ENCODE measurements around the gene NPDC1. TPM values are rescaled to one million over a fixed set of nuclear protein-coding genes. Genes with fewer than 3 reads are reported as not detected.
A peak's percentile ranks its signal among the peaks of the same experiment; 100 is the strongest.

The NPDC1 gene
- total RNA-seq, 1 donor from 2014 or later, result 124 TPM

- DNase-seq (no peak), ATAC-seq (no peak)
- intact Hi-C loops (cut with DNase I), result no loop called here
- TF ChIP-seq CTCF (IDR thresholded peaks at IDR 0.05), result no peak
- Histone ChIP-seq H3K9me3 (no peaks in the 10 kb centered on the region), H3K27me3 (ENCODE audit: low read depth) (no peaks in the 10 kb centered on the region), H3K4me3 (no peak overlapping the region), H3K27ac (no peak overlapping the region), H3K36me3 (peaks cover 3% of the 10 kb centered on the region), H3K4me1 (peaks cover 19% of the 10 kb centered on the region)
Observed at GRCh38 chr9:137023157-137023556, 22.8 kb downstream of the NPDC1 start.

- DNase-seq (no peak), ATAC-seq (no peak)
- intact Hi-C loops (cut with DNase I), result no loop called here
- no peaks in the 10 kb centered on the region for H3K27me3 ChIP-seq (ENCODE audit: low read depth)
- H3K27ac ChIP-seq, result no peak overlapping the region
- H3K9me3 ChIP-seq, result no peaks in the 10 kb centered on the region
- H3K4me3 ChIP-seq, result no peak overlapping the region
- H3K36me3 ChIP-seq, result peaks cover 7% of the 10 kb centered on the region
- TF ChIP-seq CTCF (IDR thresholded peaks at IDR 0.05), result no peak
- peaks cover 19% of the 10 kb centered on the region for H3K4me1 ChIP-seq
Observed at GRCh38 chr9:137022662-137023008, 23.3 kb downstream of the NPDC1 start.

- no peaks in the 10 kb centered on the region for H3K9me3 ChIP-seq
- H3K4me1 ChIP-seq, result peaks cover 14% of the 10 kb centered on the region
- peak; percentile 73 for DNase-seq
- peak; percentile 45 to 57 for ATAC-seq
- H3K27ac ChIP-seq, result no peak overlapping the region
- intact Hi-C loops (cut with DNase I), result no loop called here
- H3K36me3 ChIP-seq, result peaks cover 12% of the 10 kb centered on the region
- no peaks in the 10 kb centered on the region for H3K27me3 ChIP-seq (ENCODE audit: low read depth)
- no peak overlapping the region for H3K4me3 ChIP-seq
- TF ChIP-seq CTCF (IDR thresholded peaks at IDR 0.05), result no peak
Observed at GRCh38 chr9:137021979-137022661, 23.9 kb downstream of the NPDC1 start.

GRCh38 chr9:137021568-137021978, 24.4 kb downstream of the NPDC1 start:
- Histone ChIP-seq H3K27me3 (ENCODE audit: low read depth) (no peaks in the 10 kb centered on the region), H3K9me3 (no peaks in the 10 kb centered on the region), H3K4me3 (no peak overlapping the region), H3K27ac (no peak overlapping the region), H3K36me3 (peaks cover 18% of the 10 kb centered on the region), H3K4me1 (peaks cover 9% of the 10 kb centered on the region)
- no peak for TF ChIP-seq CTCF (IDR thresholded peaks at IDR 0.05)
- DNase-seq (no peak), ATAC-seq (no peak)
- intact Hi-C loops (cut with DNase I), result no loop called here

GRCh38 chr9:137020771-137021567, 25.0 kb downstream of the NPDC1 start:
- Histone ChIP-seq H3K27me3 (ENCODE audit: low read depth) (no peaks in the 10 kb centered on the region), H3K4me3 (no peak overlapping the region), H3K9me3 (no peaks in the 10 kb centered on the region), H3K27ac (no peak overlapping the region), H3K4me1 (peaks cover 3% of the 10 kb centered on the region), H3K36me3 (peaks cover 24% of the 10 kb centered on the region)
- DNase-seq (no peak), ATAC-seq (no peak)
- TF ChIP-seq CTCF (IDR thresholded peaks at IDR 0.05), result no peak
- intact Hi-C loops (cut with DNase I), result no loop called here
